Right hindlimb (tissue), 1 donor: ENCODE measurements around the gene RIMBP2.

ENCODE experiments used
- DNase-seq: peaks from one replicate; pipeline ENCODE4 v3.0.0-alpha.2; 2018

RIMBP2 gene

DNA sequence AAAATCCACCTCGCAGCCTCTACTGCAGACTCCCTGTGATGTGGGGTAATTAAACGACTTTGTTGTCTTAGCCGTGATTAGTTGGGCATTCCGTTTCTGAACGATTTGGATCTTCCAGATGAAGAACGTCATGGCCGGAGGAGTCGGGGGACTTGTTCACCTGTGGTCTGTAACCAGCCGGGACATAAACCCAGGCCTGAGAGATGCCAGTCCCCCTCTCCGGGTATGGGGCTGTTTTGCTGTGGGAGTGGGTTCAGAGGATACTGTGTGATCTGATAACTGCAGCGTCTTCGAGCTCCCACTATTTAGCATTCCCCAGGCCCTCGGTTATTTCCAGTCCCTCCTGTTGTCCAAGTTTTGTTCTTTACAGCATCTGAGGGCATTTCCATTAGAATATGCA is 282.3 kb downstream of the RIMBP2 start:
- DNase-seq, result no peak

DNA sequence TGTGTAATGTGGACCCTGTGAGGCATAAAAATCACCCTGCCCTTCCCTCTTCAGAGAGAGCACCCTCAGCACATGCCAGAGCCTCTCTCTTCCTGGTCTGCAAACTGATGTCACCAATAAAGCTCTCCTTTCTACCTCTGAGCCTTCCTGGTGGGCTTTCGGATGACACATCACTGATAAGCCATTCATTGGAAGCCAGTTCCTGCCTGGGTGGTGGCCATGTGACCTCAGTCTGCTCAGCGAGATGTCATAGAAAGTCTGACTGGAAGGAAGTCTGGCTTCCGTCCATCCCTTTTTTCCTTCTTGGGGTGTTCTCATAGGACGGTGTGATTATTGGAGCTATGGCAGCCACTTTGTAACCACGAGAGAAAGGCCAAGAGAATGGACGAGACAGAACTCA is 282.7 kb downstream of the RIMBP2 start:
- peak; percentile 1 for DNase-seq

GRCh38 chr12:130431176-130431575 is 284.9 kb downstream of the RIMBP2 start:
- peak; percentile 1 for DNase-seq

DNA sequence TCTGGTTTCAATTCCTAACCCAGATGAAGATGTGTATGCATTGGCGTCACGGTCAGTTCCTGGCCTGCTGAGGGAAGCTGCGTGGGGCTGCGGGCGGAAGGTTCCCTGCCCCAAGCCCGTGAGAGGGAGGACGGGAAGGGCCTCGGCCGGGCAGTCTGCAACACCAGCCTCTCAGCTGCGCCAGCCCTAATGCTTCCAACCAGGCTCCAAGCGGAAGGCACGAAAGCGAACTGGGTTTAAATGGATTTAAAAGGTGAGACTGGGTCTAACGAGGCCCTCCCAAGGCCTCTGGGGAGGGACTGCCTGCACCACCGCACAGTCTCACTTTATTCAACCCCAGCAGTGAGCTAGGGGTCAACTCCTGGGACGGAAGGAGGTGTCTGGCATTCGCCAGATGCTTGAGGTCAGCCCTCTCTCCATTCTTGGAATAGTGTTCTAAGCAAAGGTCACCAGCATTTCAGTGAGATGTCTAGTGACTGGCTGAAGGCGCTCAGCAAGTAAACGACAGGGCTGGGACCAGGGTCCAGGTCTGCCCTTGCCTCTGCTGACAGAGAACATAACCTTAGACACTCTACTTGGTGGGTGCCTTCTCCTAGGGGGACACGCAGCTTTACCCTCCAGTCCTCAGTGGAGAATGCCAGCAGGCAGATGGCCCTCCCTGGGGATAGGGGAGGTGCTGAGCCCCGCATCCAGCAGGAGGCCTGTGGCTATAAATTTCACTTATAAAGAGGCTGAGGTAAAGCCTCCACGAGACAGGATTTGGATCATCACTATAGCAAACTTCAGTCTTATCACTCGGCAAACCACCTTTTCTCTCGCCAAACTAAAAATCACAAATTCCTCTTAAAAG is 286.2 kb downstream of the RIMBP2 start:
- DNase-seq, result peak; percentile 6

GRCh38 chr12:130428116-130428515 is 288.0 kb downstream of the RIMBP2 start:
- peak; percentile 9 for DNase-seq

- no peak for DNase-seq
These were observed 288.7 kb downstream of the RIMBP2 start for GRCh38 chr12:130427381-130427887.

GRCh38 chr12:130425698-130426245 is 290.3 kb downstream of the RIMBP2 start:
- DNase-seq, result no peak

DNA sequence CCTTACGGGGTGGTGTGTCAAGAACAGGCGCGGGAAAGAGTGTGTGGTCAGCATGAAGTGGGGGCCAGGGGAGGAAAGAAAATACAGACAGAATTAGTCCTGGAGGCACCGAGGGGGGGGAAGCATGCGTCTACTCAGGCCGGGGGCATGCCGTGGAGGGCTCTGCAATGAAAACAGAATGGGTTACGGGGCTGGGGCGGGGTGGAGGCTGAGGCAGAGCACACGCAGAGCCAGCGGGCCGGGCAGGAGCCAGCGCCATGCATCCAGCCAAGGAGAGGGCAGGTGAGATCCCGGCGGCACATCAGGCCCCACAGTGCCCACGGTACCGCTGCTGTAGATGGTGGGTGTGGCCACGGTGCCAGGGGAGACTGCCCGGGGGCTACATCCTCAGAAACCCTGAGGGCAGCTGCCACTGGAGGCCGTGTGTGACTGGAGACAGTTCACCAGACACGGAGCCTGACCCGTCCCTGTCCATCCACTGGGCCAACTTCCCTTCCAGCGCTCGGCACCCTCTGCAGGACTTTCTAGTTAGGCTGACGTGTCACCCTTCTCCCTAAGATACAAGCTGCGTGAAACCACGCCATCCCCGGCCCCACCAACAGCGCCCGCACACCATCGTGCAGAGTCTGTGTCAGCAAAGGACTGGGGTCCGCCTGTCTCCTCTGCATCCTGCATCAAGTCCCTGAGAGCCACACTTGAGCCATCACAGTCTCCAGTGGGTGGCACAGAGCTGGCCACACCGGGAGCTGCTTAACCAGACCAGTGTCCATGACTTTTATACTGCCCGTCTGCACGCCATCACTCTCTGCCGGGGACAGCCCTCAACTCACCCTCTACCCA is 291.0 kb downstream of the RIMBP2 start:
- DNase-seq, result no peak

GRCh38 chr12:130423991-130424857 is 291.9 kb downstream of the RIMBP2 start:
- no peak for DNase-seq

DNA sequence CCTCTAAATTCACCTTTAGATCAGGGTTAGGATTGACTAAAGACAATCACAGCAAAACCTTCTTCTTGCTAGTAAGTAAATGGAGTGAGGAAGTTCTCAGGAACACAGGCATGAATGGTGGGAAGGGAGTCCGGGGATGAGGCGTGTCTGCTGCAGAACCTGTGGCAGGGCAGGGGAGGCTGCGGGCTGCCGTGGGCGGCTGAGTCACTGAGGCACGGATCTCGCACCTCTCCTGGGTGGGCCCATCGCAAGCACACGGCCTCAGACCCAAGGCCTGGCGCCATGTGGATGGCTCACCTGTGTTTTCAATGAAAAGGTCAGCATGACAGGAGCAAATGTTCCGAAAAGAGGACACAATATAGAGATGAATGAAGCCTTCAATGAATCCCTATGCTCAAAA is 293.0 kb downstream of the RIMBP2 start:
- DNase-seq, result no peak

DNA sequence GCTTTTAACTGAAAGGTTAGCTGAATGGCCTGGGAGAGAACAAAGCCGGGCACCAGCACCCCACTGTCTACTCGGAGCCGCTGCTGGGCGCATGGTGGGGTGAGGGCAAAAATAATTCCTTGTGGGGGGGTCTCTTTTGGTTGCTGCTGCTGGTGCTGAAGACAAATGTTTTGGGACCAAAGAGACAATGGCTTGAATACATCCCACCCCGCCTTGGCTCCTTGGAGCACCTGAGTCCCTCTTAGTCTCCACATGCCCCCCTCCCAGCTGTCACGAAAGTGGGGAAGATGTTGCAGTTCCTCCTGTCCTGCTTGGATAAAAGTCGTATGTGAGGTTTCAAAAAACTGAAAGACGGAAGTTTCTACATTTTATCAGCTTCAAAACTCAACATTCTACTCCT is 293.4 kb downstream of the RIMBP2 start:
- no peak for DNase-seq

- DNase-seq, result no peak
These were observed 294.2 kb downstream of the RIMBP2 start for GRCh38 chr12:130421896-130422295.

DNA sequence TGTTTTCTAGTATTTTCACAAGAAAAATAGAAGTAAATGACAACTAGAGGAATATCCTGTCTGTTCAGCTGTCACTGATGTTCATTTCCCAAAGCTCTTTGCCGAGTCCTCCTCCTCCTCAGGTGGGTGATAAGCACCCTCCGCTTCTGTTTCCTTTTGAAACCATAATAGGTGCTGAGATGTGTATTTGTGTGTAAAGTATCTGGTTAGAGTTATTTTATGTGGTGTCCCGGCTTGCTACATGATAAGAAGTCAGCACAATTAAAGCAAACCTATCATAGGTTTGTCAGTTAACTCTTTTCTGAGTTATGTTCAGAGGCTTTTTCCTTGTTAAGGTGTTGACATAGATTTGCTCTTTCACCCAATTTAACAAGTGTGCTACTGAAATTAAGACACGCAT is 296.0 kb downstream of the RIMBP2 start:
- no peak for DNase-seq

DNA sequence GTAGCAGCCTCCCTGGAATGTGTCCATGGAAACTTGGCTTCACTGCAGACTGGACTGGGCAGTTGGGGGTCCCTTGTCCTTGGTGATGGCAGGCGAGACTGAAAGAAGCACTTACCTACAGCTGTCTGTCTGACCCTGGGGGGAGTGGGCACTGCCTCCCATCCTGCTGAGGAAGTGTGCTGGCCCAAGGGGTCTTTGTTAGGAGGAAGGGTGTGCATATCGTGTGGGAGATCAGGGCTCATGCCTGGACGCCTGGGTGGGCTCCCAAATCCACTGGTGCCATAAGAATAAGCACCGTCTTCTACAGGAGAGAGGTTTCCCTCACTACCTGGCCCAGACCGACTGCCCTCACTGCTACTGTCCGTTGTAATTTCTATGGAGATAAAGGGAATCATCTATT is 297.0 kb downstream of the RIMBP2 start:
- no peak for DNase-seq

- DNase-seq, result peak; percentile 51
These were observed 297.8 kb downstream of the RIMBP2 start for GRCh38 chr12:130418251-130418650.

DNA sequence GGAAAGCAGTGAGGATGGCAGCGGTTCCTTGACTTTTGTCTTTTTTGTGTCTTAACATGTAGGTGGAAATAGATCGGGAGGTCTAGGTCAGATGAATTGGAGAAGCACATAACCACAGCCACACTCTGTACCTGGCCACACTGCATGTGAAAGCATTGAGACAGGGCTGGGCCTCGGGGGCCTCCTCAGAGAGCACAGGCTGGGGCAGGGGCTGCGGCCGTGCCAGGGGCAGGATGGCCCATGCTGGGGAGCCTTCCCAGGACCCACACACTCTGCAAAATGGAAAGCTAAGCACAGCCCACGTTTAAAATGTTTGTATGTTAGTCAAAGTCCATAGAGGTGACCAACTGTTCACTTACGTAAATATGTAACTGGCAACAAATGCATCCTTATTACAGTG is 301.7 kb downstream of the RIMBP2 start:
- no peak for DNase-seq

DNA sequence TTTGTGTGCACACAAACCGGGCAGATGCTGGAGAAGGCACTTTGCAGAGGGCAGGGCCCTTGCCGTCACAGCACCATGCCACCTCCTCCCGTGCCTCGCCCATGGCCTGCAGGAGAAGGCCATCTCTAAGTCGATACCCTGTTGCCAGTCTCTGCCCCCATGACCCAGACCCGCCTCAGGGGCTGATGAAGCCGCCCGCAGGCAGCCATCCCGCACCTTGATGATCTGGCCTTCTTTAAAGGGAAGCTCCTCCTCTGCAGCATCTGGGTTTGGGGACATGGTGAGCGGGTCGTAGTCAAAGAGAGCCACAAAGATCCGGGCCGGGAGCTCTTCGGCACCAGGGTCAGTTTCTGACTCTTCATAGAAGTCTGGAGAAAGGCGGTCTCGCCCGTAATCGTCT is 302.2 kb downstream of the RIMBP2 start:
- no peak for DNase-seq

DNA sequence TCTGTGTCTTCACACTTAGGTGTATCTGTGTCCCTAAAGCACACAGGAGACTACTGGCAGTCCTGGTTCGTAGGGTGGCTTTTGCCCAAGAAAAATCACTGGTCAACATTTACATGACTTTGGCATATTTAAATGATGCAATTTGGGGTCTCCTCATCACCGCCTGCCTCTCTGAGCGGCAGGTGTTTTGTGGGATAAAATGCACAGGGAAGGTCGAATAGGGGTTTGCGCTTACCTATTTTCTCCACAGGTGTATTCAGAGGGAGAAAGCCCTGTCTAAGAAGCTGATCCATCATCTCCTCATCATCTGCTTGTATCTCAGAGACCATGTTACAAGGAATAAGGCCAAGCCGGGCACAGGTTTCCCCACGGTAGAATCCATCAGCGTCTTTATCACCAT is 303.7 kb downstream of the RIMBP2 start:
- DNase-seq, result no peak

- no peak for DNase-seq
These were observed 310.8 kb downstream of the RIMBP2 start for GRCh38 chr12:130405332-130405731.

- DNase-seq, result no peak
These were observed 314.4 kb downstream of the RIMBP2 start for GRCh38 chr12:130401703-130402102.

GRCh38 chr12:130398100-130398848 is 317.8 kb downstream of the RIMBP2 start:
- no peak for DNase-seq

DNA sequence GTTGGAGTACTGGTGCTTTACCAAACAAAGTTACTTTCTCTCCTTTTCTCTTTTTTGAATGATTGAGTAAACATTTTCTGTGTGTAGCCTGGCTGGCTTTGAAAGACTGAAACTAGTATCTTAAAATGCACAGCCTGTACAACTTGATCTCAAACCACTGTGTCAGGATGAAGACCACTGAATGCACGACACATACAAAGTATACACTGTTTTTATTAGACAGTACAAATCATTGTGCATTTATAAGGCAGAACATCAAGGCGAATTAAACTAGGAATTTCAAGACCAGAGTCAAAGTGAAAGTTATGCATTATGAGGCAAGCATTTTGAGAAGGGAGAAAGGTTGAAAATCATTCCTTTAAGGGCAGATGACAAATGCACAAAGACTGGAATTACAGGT is 319.4 kb downstream of the RIMBP2 start:
- DNase-seq, result no peak
